Fibroblast of lung (primary cell): ENCODE data around the gene RIPK3.

Experiments used
- CTCF ChIP-seq, 2 donors: IDR thresholded peaks in 1 of 2; conservative IDR thresholded peaks in 1 of 2; 1 replicate in 1 of 2; 2 replicates in 1 of 2; pipeline ENCODE4 v1.5.1; 2011 to 2012; ENCODE audit warnings: low read length in 2 of 2, control low read depth in 1 of 2, inconsistent platforms in 1 of 2, low read depth in 1 of 2, mild to moderate bottlenecking in 1 of 2
- EZH2 ChIP-seq: IDR thresholded peaks from 2 replicates; pipeline ENCODE4 v1.5.1; 2012; ENCODE audit warnings: low read length, control low read depth, mild to moderate bottlenecking; ENCODE audit errors: missing control alignments

- TF ChIP-seq CTCF (conservative IDR thresholded peaks at IDR 0.05 in 1 of 2, IDR thresholded peaks at IDR 0.05 in 1 of 2; ENCODE audit: low read depth in 1 of 2, low read length in 2 of 2) = no peak
- no peak for TF ChIP-seq EZH2
These were observed 48.2 kb downstream of the RIPK3 start for GRCh38 chr14:24291446-24292117.
